Stimulated activated CD4-positive, alpha-beta T cell treated with anti-CD3 and anti-CD28 coated beads, Interleukin-15, amount 100 ng/mL, for 48 hours (primary cell): ENCODE results near the gene TEAD1.

ENCODE experiments used
- DNase-seq, 2 donors: peaks; one replicate each; pipeline ENCODE4 v3.0.0-alpha.2; 2020; ENCODE audit warnings: low read depth in 2 of 2

The TEAD1 gene

DNA sequence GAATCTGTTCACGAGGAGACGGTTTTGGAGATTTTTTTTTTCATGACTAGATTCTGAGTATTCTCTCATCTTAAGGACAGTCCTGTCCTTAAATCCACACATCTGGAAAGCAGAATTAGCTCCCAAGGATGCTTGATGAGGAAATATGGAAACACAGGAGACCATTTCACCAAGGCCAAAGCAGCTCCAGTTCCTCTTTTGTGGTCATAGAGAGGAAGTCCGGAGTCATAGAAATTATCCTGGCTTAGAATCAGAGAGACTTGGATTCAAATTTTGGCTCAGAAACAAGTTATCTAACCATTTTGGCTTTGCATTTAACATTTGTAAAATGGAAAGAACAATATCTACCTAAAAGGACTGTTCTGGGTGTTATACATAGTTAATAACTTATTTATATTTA, 7.3 kb upstream of the TEAD1 start:
- no peak for DNase-seq

DNA sequence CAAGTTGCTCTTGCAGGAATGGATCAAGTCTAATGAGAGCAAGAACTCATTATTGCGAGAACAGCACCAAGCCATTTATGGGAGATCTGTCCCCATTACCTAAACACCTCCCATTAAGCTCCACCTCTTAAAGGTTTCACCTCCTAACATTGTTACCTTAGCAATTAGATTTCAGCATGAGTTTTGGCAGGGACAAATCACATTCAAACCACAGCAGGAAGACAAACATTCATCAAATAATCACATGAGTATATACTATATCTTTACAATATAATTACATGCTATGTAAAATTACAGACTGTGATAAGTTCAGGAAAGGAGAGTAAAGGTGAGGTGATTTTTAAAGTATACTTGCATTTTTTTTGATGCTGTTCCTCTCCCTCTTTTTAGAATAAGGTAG, 6.6 kb upstream of the TEAD1 start:
- no peak for DNase-seq

DNA sequence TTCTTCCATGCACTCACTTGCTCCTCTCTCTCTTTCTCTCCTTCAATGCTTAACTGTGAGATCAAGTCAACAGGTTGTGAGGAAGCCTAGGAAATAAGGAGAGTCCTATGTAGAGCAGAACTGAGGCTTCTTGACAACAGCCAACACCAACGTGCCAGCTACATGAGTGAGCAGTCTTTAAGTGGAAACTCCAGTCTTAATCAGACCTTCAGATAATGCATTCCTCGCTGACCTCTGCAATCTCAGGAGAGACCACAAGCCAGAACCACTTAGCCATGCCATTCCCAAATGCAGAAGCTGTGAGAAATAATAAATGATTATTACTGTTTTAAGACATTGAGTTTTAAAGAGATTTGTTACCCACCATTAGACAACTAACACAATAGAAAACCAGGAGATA, 6.1 kb upstream of the TEAD1 start:
- DNase-seq = no peak

DNA sequence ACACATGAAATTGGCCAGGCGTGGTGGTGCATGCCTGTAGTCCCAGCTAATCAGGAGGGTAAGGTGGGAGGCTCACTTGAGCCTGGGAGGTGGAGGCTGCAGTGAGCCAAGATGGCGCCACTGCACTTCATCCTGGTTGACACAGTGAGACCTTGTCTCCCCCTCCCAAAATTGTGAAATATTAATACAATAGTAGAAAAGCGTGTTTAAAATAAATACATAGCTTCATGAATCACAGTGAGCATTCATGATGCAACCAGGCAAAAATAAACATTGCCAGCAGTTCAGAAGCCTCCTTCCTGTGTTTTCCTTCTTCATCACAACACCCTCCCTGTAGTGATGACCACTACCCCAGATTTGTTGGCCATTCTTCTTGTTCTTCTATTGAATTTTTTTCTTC, 4.3 kb upstream of the TEAD1 start:
- no peak for DNase-seq

DNA sequence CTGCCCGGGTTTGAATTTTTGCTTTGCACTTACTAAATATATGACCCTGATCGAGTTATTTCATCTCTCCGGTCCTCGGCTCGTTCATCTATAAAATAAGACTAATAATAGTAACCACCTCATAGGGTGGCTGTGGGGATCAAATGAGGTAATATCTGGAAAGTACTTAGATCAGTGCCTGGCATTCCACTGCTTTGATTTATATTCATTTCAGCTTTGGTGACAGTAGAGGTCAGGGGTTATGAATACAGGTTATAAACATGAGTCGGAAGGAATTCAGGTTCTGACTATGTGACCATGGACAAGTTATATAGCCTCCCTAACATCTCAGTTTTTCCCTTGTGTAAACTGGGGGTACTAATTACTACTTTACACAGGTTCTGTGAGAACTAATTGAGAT, 2.9 kb upstream of the TEAD1 start:
- no peak for DNase-seq

DNA sequence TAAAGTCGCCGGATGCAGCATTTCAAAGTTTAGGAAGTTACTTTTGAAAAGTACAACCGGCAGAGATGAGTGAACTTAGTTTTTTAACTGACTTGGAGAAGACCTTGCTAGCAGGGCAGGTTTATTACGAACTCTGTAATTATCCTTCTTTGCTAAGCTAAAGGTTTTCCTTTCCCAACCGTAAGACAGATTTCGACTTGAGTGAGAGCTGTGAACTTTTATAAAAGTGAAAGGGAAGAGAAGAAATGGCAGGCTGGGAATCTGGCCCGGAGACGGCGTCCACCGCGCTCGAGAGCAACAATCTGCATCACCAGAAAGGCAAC, 659 bp upstream of the TEAD1 start:
- DNase-seq = no peak

DNA sequence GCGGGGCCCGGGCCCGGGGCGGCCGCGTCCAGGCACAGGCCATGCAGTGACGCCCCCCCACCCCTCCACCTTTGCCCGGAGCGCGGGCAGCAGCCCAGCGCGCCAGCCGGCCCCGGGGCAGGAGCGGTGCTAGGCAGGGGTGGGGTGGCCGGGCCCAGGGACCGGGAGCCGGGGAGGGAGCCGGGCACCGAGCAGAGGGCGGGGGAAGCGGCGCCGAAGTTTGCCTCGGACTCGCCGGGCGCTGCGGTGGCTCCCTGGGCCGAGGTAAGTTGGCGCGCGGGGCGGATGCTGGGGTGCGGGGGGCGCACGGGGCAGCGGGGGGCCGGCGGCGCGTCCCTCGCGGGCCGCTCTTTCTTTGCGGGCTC, 332 bp downstream of the TEAD1 start:
- no peak for DNase-seq

DNA sequence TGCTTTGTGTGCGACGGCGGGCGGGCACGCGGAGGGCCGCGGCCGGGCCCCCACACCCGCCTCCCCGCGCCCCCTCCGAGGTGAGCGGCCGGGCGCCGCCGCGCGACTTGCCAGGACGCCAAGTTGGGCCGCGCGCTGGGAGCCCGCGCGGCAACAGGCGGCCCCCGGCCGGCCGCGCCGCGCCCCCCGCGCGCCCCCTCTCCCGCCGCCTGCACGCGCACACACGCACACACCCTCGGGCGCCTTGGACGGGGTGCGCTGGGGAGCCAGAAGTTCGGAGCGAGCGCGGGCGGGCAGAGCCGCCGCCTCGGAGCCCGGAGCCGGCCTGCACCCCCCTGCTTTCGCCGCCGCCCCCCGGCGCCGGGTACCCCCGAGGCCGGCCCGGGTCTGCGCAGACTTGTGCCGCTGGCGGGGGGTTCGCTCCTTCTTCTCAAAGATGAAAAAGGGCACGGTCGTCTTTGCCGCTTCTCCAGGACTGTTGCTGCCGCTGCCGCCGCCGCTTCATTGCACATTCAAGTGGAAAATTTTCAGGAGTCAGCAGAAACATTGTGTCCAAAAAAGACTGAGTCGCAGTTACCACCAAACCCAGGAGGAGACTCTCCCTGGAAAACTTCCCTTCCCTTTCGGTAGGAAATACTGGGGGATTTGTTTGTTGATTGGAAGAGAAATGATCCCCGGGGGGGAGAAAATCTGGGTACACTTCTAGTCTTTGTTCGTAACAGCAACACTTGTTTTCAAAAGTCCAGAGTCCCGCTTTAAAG, 895 bp downstream of the TEAD1 start:
- DNase-seq = no peak

DNA sequence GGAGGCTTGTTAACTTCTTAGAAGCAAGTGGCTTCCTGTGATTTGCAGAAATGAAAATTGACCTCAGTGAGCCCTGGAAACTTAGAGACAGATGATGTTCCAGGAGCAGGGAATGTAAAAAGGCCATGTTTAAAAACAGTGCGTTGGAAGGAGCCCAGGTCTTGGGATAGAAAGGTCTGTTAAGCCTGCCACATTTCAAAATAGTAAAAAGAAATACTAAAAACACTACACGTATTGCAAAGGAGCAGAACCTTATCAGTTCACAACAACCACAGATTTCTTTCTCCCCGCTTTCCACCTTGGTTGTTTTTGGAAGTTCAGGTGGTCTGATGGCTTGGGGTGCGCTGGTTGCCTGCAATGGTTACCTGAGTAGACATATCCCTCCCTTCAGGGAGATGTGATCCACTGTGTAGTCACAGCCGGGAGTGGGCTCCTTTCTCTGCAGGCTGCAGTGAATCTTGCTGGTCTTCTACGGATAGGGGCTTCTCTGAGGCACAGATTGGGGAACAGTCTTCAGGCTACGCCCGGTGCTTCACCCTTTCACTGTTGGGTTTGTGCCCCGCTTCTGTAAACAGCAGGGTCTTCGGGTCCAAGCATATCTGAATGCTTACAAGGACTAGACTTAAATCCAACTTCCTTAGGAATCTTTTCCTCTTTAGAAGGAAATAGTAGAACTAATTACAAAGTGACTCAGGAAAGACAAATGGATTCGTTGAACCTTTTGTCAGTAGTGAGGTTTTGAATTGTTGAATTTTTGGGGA, 1.9 kb downstream of the TEAD1 start:
- DNase-seq = no peak

DNA sequence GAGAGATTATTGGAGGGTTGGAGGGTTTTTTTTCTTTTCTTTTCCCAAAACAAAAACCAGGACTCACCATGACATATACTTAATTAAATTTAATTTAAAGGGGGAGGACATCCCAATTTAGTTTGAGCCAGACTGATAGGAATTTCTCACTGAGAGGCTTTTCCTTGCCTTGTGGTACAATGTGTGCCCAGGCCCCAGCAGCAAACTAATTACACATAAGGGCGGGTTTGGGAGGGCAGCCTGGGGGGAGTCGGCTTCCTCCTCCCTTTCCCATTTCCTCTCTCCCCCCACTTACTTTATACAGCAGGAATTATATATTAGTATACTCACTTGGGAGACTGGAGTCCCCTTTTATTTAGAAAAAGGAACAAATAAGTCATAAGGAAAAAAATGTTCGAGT, 2.9 kb downstream of the TEAD1 start:
- no peak for DNase-seq

DNA sequence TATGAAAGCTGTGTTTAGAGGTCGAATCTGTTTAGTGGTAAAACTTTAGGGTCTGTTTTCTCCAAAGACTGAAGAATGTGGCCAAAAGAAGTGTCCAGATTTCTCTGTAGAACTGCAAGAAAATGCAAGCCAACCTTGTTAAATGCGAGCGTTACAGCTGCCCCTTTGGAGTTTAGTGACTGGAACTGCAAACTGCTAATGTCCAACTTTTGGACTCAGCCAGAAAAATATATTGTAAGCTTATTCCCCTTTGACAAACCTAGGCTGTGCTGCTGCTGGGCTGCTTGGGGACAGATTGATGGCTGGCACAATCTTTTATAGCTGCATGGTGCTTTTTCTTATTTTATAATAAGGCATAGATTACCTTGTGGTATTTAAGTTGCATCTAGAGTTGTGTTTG, 3.9 kb downstream of the TEAD1 start:
- DNase-seq = no peak

DNA sequence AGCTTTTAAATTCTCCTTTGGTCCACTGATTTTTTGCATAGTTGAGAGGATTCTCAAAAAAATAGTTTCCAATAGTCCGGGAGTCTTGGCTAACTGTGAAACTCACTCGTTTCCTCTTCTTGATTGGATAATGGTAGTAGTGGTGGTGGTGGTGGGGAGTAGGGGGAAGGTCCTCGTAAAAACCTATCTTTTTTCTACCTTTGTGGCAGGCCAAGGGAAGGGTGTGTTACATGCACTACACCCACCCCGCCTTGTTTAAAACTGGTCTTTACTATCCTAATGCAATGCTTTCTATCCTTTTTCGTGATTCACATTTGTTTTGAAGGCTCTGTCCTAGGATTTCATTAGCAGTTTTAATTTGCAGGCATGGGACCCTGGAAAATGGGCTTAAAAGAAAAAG, 4.8 kb downstream of the TEAD1 start:
- DNase-seq = no peak

DNA sequence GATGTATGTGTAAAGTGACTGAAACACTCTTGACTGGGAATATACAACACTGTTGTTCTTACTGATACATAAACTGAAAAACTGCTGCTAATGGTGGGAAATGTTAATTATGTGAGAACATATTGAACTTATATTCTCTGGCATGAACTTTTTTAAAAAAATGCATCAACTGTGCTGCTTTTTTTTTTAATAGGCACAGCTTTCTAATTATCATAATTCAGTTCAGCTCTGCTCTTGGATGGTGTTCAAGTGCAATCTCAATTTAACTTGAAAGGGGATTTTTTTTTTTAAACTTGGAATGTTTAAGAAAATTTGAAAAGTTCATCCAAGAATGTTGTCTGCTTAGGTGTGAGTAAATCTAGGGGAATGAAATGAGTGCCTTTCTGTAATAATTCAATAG, 5.2 kb downstream of the TEAD1 start:
- no peak for DNase-seq

DNA sequence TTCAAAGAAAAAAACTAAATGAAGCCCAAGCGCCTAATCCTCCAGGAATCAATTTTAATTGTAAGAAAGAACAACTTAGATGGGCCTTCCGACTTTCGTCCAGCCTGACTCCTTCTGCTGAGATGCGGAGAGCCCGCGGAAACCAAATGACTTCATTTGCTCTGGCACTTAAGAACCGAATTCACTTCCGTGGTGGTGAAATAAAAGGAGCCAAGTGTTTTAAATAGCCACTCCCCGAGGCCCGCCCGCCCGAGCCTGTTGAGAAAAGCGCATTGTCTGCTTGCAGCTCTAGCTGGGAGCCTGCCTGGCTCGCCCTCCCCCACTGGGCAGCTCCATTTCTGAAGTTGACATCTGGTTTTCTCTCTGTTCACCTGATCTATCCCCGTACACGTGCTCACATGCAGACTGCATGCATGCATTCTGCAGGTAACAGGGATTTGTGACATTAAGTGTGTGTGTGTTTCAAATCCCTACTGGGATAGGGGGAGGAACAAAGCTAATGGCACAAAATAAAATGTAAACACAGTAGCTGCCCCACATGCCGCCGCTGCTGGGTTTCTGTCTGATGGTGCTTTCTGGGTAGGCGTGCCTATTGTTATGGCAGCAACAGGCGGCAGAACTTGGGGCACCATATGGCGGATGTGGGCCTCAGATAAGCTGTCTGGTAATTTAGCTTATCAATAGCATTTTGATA, 6.2 kb downstream of the TEAD1 start:
- DNase-seq = no peak

DNA sequence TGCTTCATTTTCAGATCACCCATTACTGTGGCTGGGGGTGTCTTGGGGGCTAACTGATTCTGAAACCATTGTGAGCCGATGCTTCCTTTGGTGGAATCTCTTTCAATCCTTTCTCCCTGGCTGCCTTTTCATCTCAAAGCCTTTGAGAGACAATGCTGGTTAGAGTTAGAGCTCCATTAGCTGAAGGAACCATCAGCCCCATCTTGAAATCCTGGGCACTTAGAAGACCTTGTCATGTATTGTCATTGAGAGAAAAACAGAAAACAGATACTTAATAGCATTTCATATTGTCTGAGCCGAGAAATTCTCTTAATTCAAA, 6.7 kb downstream of the TEAD1 start:
- no peak for DNase-seq

DNA sequence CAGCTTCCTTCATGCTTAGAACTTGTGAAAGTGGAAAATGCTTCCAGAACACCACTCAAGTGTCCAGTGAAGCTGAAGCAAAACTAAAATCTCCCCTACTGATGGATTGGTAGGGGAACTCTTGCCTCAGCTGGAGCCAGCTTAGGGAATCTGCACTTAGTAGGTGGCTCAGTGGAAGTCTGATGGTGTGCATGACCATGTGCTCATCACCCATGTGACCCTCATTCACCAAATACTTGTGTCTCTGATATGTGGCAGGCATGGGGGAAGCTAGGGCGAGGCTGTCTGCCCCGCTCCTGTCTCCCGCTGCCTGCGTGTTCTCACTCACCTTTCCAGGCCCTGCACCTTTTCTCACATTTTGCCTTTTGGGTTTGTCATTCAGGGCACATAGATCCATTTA, 7.2 kb downstream of the TEAD1 start:
- no peak for DNase-seq

DNA sequence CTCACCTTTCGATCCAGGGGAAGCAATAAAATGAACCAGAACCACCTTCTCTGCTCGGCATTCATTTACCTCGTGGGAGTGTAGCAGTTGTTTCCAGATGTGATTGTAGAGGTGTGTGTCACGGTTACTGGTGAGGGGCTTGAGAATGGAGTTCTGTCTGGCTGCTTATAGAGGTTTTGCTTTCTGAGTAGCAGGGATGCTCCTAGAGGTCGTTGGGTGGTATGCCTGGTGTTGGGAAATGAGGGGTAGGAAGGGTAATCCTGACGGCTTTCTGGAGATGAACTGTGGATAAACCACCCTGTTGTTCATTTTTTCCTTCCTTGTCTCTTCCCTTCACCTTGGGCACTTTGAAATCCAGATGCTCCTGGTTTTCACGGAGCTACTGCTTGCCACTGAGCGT, 8.1 kb downstream of the TEAD1 start:
- DNase-seq = no peak

DNA sequence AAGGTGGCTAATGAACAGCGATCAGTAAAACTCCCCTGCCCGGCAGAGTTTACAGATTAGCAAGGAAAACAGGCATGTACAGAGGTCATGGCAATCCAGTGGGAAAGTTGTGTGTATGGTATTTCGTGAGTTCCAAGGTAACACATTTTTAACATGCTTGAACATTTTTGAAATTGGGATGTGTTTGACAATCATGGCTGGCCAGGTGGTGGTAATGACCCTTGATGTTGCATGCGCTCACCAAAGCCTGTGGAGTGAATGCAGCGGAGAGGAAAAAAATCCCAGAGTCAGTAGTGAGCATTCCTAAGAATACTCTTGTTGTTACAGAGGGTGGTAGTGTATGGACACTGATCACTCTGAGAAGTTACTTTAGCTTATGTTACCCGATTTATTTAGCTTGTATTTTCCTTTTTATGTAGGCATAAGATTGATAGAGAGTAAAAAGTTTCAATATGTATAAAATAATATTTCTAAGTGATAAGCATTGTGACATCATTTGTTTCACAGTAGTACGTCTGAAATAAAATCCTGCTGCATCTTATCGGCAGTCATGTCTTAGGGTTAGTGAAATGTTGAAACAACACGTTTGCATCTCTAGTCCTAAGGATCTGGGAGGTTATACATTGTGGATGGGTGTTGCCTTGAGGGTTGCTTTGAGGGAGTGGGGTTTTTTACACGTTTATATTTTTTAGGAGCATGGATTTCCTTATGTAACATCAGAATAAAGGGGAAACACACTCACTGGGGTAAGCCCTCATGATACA, 8.7 kb downstream of the TEAD1 start:
- DNase-seq = no peak

DNA sequence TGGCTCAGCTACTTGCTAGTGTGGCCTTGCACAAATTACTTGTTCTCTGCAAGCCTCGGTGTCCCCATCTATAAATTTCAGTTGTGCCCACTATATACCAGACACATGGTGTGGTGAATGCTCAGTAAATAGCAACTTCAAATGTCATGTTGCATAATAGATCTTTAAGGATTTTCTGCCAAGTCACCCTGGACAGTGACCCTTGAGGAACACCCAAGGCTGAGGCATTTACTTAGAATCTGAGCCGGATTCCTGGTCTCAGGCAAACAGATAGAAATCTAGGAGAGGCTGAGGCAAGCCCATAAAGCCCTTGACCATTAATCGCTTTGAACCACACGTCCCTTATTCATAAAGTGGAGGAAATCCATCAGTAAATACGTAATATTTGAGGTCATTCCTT, 9.7 kb downstream of the TEAD1 start:
- no peak for DNase-seq

DNA sequence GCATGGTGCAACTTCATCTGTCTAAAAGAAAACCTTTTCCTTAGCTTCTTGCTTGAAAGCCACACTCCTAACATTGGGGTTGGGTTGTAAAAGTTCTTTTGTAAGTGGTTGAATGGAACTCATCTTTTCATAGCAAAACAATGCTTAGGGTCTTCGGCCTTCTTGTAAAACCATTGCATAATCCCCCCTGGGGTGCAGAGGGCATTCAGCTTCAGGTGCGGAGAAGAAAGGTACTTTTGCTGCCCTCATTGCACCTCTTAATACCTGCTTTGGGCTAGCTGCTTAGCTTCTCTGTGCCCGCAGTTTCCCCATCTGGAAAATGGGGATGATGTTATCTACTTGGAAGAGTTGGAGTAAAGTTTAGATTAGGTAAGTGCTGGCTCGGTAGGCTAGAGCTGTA, 10.1 kb downstream of the TEAD1 start:
- DNase-seq = no peak

DNA sequence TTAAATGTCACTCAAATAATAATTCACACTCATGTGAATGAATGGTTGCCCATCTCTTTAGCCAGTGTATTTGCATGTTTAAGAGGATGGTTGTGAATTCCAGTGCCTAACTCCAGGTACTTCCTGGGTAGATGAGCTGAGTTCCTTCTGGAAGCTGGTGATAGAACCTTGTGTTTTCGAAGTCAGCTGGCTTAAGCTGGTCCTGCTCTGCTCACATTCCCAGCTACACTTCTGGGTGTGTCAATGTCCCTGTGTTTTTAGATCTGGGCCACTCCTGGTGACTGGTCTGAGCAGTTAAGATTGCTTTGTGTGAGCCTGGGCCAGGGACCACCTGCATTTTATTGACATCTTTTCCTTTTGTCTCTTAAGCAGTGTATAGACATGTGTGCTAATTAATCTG, 10.6 kb downstream of the TEAD1 start:
- DNase-seq = no peak

DNA sequence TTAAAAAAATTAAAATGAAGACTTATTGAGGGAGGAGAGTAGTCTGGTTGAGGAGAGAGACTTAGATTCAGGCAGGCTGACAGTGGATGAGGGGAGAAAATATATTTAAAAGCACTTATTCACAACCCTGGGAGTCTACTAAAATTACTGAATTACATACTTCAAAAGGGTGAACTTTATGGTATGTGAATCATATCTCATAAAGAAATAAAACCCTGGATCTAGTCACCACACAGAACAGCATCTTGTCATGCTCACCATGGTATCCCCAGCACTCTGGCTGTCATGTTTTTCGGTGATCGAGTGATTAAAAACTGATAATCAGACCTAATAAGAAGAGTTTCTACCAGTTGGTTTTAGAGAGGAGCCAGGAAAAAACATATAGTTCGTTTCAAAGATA, 11.0 kb downstream of the TEAD1 start:
- DNase-seq = no peak
